SU-DHL-6 (cell line): ENCODE data around the gene MLST8.

Experiments
- H2AFZ ChIP-seq: fragments of 200-600 bp; sonication (generic); 2 replicates; pipeline ENCODE4 v1.6.1; 2014; ENCODE audit warnings: low read depth, mild to moderate bottlenecking, moderate library complexity, mixed read lengths, antibody characterized with exemption, low read length; ENCODE audit not compliant: severe bottlenecking
- H3F3A ChIP-seq: fragments of 200-600 bp; shearing (Covaris generic); 2 replicates; pipeline ENCODE4 v1.6.0; 2016; ENCODE audit warnings: antibody characterized with exemption, mild to moderate bottlenecking; ENCODE audit not compliant: insufficient read depth
- H3K27ac ChIP-seq: fragments of 200-600 bp; sonication (generic); 2 replicates; pipeline ENCODE4 v1.5.1; 2016; ENCODE audit warnings: low read depth, mild to moderate bottlenecking, low read length, moderate library complexity, mixed read lengths
- H3K27me3 ChIP-seq: fragments of 200-600 bp; sonication (generic), shearing (Covaris generic); 2 replicates; pipeline ENCODE4 v1.6.0; 2014; ENCODE audit warnings: mild to moderate bottlenecking, low read length
- H3K36me3 ChIP-seq: fragments of 200-600 bp; sonication (generic); 2 replicates; pipeline ENCODE4 v1.6.1; 2014; ENCODE audit warnings: mild to moderate bottlenecking, low read length, mixed read lengths
- H3K4me2 ChIP-seq: fragments of 300-600, 200-600 bp; shearing (Covaris generic), sonication (generic); 2 replicates; pipeline ENCODE4 v1.6.0; 2014; ENCODE audit warnings: low read length, low read depth, mild to moderate bottlenecking; ENCODE audit not compliant: poor library complexity, severe bottlenecking
- H3K4me3 ChIP-seq: fragments of 200-600 bp; sonication (generic); 2 replicates; pipeline ENCODE4 v1.5.1; 2014; ENCODE audit warnings: antibody characterized with exemption, low read length, mild to moderate bottlenecking, mixed read lengths; ENCODE audit not compliant: insufficient read depth, poor library complexity, severe bottlenecking
- H3K79me2 ChIP-seq: fragments of 200-600 bp; sonication (generic); 2 replicates; pipeline ENCODE4 v1.6.1; 2014; ENCODE audit warnings: mild to moderate bottlenecking, low read length, moderate library complexity; ENCODE audit not compliant: insufficient read depth
- H3K9ac ChIP-seq: fragments of 200-600 bp; sonication (generic); 2 replicates; pipeline ENCODE4 v1.7.0; 2014; ENCODE audit warnings: mild to moderate bottlenecking, low read length
- H3K9me2 ChIP-seq: fragments of 200-600 bp; sonication (generic); replicated peaks from 2 replicates; pipeline ENCODE4 v1.6.1; 2014; ENCODE audit warnings: low read length; ENCODE audit not compliant: insufficient read depth
- H3K9me3 ChIP-seq: fragments of 200-600 bp; sonication (generic); 2 replicates; pipeline ENCODE4 v1.6.1; 2014; ENCODE audit warnings: low read length, mixed read lengths; ENCODE audit not compliant: insufficient read depth
- H4K20me1 ChIP-seq: fragments of 200-600 bp; sonication (generic); 2 replicates; pipeline ENCODE4 v1.6.1; 2014; ENCODE audit warnings: low read depth, mild to moderate bottlenecking, antibody characterized with exemption, low read length, moderate library complexity, mixed read lengths
- EZH2phosphoT487 ChIP-seq: fragments of 200-600 bp; sonication (generic), shearing (Covaris generic); conservative IDR thresholded peaks from 2 replicates; pipeline ENCODE4 v1.6.1; 2018; ENCODE audit warnings: mild to moderate bottlenecking, antibody characterized with exemption, low read length, moderate library complexity, mixed read lengths
- TF ChIP-seq, protein P1 (sequence below): fragments of 200-600 bp; sonication (generic); IDR thresholded peaks from one replicate; pipeline ENCODE4 v1.5.1; 2017; ENCODE audit warnings: antibody characterized with exemption, mild to moderate bottlenecking, low read length, moderate library complexity; ENCODE audit not compliant: insufficient read depth, poor library complexity, severe bottlenecking

The MLST8 gene

DNA sequence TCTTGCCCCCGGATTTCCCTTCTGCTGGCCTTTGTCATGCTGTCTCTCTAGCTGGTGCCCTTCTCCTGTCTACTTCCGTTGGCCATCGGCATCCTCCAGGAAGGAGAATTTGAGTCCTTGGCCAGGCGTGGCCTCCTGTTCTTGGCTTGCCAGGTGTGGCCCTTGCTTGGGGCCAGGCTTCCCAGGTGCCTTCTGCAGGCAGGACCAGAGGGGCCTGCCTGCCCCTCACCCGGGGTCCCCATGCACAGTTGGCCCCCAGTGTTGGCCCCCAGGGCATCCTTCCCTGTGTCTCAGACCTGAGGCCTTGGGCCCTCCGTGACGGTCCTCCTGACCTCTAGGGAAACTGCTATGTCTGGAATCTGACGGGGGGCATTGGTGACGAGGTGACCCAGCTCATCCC, 2.6 kb downstream of the MLST8 start:
- Histone ChIP-seq H3K79me2 (peaks cover 12% of the 10 kb centered on the region; the same call in 1 of the 2 replicates), H3F3A (peaks cover 7% of the 10 kb centered on the region; the same call in 1 of the 2 replicates), H2AFZ (no peak overlapping the region), H3K9ac (no peak overlapping the region), H3K9me3 (no peaks in the 10 kb centered on the region), H3K27ac (no peak overlapping the region), H3K9me2 (no peaks in the 10 kb centered on the region), H3K27me3 (no peaks in the 10 kb centered on the region), H3K36me3 (no peaks in the 10 kb centered on the region), H3K4me2 (no peak overlapping the region), H3K4me3 (no peak overlapping the region), H4K20me1 (no peaks in the 10 kb centered on the region)
- TF ChIP-seq, protein P1, sequence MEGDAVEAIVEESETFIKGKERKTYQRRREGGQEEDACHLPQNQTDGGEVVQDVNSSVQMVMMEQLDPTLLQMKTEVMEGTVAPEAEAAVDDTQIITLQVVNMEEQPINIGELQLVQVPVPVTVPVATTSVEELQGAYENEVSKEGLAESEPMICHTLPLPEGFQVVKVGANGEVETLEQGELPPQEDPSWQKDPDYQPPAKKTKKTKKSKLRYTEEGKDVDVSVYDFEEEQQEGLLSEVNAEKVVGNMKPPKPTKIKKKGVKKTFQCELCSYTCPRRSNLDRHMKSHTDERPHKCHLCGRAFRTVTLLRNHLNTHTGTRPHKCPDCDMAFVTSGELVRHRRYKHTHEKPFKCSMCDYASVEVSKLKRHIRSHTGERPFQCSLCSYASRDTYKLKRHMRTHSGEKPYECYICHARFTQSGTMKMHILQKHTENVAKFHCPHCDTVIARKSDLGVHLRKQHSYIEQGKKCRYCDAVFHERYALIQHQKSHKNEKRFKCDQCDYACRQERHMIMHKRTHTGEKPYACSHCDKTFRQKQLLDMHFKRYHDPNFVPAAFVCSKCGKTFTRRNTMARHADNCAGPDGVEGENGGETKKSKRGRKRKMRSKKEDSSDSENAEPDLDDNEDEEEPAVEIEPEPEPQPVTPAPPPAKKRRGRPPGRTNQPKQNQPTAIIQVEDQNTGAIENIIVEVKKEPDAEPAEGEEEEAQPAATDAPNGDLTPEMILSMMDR = no peak
- TF ChIP-seq EZH2phosphoT487 = no peak

DNA sequence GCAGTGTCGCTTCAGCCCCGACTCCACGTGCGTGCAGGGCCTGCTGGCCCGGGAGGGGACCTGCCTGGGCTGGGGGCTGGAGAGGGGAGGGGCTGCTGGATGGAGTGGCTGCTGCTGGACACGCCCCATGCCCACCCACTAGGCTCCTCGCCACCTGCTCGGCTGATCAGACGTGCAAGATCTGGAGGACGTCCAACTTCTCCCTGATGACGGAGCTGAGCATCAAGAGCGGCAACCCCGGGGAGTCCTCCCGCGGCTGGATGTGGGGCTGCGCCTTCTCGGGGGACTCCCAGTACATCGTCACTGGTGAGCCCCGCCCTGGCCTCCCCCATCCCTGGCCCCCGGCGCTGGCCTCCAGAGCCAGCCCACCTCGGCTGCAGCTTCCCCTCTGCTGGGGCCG, 3.1 kb downstream of the MLST8 start:
- Histone ChIP-seq H3K36me3 (no peaks in the 10 kb centered on the region), H3K79me2 (peaks cover 16% of the 10 kb centered on the region), H3K9me3 (no peaks in the 10 kb centered on the region), H3K4me3 (no peak overlapping the region), H3K27me3 (no peaks in the 10 kb centered on the region), H4K20me1 (no peaks in the 10 kb centered on the region), H3K9ac (no peak overlapping the region), H3K27ac (no peak overlapping the region), H3K9me2 (no peaks in the 10 kb centered on the region), H3F3A (peaks cover 7% of the 10 kb centered on the region; the same call in 1 of the 2 replicates), H2AFZ (no peak overlapping the region), H3K4me2 (no peak overlapping the region)
- no peak for TF ChIP-seq EZH2phosphoT487
- TF ChIP-seq, protein P1 = no peak

DNA sequence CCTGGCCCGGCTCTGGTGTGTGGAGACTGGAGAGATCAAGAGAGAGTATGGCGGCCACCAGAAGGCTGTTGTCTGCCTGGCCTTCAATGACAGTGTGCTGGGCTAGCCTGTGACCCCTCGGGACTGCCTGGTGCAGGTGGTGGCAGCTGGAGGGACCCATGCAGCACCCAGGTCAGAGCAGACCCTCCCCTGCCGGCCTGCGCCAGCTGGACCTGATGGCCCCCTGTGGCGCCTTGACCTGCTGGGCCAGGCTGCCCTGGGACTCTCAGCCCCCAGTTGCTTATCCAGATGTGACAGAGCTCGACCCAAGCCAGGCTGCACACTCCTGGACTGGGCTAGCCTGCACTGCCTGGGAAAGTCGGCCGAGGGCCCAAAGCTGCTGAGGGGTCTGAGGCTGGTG, 3.5 kb downstream of the MLST8 start:
- no peak for TF ChIP-seq EZH2phosphoT487
- Histone ChIP-seq H3F3A (peaks cover 7% of the 10 kb centered on the region; the same call in 1 of the 2 replicates), H4K20me1 (no peaks in the 10 kb centered on the region), H3K79me2 (peaks cover 21% of the 10 kb centered on the region), H3K4me3 (no peak overlapping the region), H3K27ac (no peak overlapping the region), H3K9me3 (no peaks in the 10 kb centered on the region), H3K4me2 (no peak overlapping the region), H2AFZ (no peak overlapping the region), H3K27me3 (no peaks in the 10 kb centered on the region), H3K9me2 (no peaks in the 10 kb centered on the region), H3K36me3 (no peaks in the 10 kb centered on the region), H3K9ac (no peak overlapping the region)

DNA sequence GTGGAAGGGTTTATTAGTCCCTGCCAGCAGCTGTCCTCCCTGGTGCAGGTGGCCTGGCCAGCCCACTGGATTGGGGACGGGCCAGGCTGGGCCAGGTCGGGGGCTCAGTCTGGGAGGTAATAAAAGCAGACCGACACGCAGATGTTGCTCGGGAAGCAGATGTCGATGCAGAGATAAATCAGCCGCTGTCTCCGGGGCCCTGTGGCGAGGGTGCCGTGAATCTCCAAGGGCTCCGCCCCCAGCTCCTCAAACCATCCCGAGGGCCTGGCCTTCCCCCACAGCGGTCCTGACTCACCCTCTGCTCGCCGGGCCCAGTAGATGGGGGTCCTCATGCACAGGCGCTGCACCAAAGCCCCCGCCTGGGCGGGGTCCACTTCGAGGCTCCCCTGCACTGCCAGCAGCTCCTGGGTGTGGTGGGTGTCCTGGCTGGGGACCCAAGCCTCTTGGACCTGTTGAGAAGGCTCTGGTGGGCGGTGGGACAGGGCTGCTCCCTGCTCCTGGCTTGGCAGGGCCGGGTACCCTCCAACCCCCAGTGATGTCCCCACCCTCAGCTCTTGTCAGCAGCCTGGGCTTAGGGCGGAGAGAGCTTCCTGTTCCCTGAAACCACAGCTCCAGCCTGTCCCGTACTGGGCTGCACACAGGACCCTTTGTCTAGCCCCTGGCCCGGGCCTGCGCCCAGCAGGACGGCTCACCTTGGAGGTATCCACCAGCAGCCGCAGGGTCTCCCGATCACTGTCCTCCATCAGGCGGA, 4.2 kb downstream of the MLST8 start:
- no peak overlapping the region for H3K4me2 ChIP-seq
- no peaks in the 10 kb centered on the region for H3K9me3 ChIP-seq
- peaks cover 26% of the 10 kb centered on the region for H3K79me2 ChIP-seq
- H4K20me1 ChIP-seq = no peaks in the 10 kb centered on the region
- no peaks in the 10 kb centered on the region for H3K27me3 ChIP-seq
- H3K36me3 ChIP-seq = no peaks in the 10 kb centered on the region
- H3K27ac ChIP-seq = no peak overlapping the region
- H3F3A ChIP-seq = peaks cover 7% of the 10 kb centered on the region; the same call in 1 of the 2 replicates
- H3K9me2 ChIP-seq = no peaks in the 10 kb centered on the region
- no peak for TF ChIP-seq EZH2phosphoT487
- TF ChIP-seq, protein P1 = no peak
- H3K4me3 ChIP-seq = no peak overlapping the region
- H3K9ac ChIP-seq = no peak overlapping the region
- no peak overlapping the region for H2AFZ ChIP-seq
